ENCODE results near the gene ATXN1. TPM values are rescaled to one million over a fixed set of nuclear protein-coding genes. Genes with fewer than 3 reads are reported as not detected.

ATXN1 gene
- polyA plus RNA-seq, 3 donors: 17.7 to 21.1 (median 20.5) TPM

DNA sequence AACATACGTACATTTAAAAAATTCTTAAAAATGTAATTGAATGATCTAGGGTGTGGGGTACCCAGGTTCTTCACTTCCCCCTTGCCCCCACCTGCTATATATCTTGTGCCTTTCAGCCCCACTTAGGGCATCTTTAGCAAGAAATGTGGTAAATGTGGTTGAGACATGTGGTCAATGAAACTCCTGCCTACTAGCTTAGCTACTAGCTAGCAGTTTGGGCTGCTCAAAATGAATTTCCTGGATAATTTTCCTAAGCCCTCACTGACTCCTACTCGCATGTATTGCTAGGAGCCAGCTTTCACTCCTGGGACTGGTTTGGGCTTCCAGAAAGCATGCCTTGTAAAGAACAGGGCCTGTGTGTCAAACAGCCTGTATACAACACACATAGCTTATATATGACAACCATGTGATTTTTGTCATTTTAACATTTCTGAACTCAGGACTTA, 257.3 kb downstream of the ATXN1 start:
- DNase-seq: no peak

DNA sequence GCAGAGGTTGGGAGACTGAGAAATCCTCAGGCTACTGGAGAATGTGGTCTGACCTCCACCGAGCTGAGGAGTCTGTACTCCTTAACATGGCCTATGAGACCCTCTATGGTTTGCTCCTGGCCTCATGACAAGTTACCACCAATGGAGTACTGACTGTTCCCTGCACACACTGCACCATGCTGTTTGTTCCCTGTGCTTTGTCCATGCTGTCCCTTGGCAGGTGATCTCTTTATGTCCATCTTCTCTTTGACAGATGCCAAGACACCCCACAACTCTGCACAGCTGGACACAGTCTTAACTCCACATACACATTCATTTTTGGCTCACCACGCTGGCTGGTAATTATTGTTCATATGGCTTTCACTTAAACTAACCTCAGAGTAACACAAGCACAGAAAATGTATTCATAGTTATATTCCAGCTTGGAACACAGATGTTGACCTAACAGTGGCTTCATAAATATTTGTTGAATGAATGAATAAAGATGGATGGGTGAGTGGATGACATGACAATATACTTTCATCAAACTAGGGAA, 258.0 kb downstream of the ATXN1 start:
- no peak for DNase-seq

DNA sequence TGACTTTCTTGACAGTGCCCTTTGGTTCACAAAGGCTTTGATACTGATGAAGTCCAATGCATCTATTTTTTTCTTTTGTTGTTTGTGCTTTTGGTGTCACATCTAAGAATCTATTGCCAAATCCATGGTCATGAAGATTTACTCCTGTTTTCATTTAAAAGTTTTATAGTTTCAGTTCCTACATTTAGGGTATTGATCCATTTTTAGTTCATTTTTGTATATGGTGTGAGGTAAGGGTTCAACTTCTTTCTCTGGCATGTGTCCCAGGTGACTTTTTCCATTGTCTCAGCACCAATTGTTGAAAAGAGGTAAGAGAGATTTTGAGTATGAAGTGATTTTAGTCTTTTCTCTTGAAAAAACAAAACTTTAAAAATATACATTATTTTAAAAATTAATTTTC, 262.3 kb downstream of the ATXN1 start:
- DNase-seq: no peak

DNA sequence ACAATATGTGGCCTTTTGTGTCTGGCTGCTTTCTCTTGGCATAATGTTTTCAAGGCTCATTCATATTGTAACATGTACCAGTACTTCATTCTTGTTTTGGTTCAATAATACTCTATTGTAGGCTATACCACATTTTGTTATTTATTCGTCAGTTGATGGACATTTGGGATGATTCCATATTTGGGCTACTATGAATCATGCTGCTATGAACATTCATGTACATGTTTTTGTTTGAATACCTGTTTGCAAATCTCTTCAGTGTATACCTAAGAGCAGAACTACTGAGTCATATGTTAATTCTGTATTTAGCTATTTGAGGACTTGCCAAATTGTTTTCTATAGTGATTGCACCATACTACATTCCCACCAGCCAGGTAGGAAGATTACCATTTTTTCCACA, 263.0 kb downstream of the ATXN1 start:
- no peak for DNase-seq

DNA sequence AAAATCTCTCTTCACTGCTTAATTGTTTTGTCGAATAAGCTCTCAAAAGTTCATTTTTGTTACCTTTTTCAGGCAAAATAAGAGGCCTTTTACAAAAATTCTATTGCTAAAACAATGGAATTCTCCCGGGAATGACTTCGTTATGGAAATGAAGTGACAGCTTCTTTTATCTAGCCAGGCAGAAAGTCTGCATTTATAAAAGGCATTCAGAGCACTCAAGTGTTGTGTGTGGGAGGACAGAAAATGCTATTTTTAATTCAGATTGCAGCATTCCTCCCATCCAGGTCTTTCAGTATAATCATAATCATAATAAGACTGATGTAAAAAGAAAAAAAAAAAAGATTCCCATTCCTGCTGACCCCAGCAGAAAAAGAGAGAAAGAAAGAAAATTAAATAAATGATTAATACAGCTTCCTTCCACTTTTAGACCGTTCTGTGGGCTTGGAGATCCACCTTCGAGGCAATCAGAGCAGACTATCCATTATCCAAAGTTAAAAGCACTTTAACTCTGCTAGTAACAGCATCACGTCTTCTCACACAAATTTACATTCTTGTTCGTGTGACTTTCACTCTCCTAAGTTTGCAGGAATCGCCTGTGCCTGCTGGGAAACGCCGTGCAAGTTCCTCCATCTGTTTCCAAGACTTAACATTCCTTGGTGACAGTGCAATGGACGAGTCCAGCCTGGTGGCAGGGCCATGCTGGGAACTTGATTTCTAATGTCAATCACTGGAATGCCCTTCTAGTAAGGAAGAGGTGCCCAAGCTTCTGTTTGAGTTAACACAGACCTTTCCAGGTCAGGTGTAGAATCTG, 264.1 kb downstream of the ATXN1 start:
- no peak for DNase-seq

DNA sequence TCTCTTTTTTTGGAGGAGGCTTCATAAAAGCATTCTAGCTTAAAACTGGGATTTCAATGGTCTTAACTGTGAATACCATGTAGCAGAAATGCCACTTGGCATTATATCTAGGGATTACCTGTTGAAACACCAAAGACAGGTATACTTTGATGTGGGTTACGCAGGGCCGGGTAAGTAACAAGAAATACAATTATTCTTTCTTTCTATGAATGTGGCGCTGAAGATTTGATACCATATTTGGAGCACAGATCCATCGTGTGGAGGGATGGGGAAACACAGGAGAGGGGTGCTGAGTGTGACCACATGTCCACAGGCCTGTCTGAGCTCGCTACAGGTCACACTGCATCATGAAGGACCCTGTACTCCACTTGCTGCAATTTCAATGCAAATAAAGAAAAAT, 265.1 kb downstream of the ATXN1 start:
- DNase-seq: no peak

DNA sequence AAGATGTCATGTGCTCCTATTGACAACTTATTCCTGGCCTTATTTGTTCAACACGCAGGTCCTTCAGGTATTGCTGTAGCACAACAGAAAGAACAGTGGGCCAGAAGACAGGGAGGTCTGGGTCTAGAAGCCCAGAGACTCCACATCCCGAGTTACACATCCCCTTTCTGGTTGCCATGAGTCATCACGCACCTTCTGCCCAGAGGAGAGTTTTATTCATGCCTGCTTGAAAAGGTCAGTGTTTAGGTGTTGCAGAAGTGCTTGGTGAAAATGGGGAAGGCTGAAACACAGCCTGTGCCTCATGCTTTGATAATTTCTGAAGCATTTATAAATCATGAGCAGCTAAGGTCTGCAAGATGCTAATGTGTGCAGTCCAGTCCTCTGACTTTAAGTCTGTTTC, 266.5 kb downstream of the ATXN1 start:
- no peak for DNase-seq

DNA sequence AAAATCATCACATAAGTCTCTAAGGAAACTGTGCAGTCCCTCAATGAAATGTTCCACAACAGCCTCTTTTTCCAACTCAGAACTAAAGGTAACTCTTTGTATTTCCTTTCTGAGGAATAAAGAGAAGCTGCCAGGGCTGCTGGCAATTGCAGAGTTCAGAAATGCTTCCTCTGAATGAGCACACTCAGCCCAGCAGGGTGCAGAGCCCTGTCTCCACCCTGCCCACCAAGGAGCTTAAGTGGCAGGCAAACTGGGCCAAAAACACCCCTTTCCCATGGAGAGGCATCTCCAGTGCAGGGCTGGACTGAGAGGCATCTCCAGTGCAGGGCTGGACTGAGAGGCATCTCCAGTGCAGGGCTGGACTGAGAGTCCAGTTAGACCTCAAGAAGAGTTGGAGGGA, 267.5 kb downstream of the ATXN1 start:
- DNase-seq: no peak

DNA sequence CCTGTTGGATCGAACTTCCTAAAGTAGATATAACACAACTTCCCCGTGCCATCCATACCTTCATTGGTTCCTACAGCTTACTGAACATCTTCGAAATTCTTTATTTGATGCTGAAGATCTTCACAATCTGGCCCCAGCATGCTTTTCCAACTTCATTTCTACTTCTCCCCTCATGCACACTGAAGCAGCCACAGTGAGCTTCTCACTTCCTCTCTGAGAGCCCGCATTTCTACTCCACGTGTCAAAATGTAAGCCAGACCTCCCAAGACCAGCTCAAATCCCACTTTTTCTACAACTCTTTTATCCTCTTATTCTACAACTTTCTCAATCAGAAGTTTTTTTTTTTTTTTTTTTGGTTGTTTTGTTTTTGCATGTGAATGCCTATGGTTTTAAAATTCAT, 268.1 kb downstream of the ATXN1 start:
- DNase-seq: no peak

DNA sequence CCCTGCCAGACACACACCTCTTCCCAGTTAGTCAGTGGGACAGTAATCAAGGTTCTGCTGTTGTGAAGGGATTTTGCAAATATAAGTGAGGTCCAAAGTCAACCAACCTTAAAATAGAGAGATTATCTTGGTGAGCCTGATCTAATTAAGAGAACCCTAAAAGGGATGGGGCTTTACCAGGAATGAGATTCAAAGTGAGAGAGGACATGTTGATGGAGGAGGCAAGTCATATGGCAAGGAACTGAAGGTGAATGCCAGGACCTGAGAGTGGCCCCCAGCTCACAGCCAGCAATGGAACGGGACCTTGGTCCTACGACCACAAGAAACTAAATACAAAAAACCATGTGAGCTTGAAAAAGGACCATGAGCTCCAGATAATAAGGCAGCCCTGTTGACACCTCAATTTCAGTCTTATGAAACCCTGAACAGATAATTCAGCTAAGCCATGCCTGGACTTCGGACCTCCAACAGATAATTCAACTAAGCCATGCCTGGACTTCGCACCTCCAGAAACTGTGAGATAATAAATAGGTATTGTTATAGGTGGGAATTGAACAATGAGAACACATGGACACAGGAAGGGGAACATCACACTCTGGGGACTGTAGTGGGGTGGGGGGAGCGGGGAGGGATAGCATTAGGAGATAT, 269.5 kb downstream of the ATXN1 start:
- DNase-seq: no peak

DNA sequence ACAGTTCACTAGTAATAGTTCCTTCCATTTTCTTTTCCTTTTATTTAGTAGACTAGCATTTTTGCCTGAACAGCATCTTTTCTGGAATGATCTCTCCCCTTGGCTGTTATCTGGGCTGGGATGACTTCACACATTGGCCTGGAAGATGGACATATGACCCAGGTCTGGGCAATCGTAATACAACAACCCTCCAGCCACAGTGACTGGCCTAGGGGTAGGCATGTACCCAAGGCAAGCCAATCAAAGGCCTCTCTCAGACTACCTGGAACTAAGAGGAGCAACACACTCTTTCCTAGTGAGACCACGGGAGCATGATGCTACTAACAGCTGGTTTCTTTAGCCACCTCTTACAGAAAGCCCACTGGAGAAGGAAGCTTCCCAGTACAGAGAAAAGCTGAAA, 270.6 kb downstream of the ATXN1 start:
- no peak for DNase-seq

DNA sequence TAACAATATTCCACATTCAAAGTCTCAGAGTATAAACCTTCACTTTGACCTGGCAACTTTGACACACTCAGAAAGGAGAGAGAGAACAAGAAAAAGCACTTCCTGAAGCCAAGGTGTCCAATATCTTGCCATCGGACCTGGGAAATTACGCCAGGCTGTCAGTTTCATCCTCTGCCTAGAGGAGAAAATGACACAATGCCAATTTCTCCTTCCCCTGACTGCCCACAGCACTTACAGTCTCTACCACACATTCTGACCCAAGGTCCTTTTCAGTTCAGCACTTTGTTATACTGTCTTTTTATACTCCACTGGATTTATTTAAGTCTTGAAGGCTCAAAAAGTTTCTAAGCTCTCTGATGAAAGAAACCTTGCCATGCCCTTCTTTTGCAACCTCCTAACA, 272.4 kb downstream of the ATXN1 start:
- no peak for DNase-seq

DNA sequence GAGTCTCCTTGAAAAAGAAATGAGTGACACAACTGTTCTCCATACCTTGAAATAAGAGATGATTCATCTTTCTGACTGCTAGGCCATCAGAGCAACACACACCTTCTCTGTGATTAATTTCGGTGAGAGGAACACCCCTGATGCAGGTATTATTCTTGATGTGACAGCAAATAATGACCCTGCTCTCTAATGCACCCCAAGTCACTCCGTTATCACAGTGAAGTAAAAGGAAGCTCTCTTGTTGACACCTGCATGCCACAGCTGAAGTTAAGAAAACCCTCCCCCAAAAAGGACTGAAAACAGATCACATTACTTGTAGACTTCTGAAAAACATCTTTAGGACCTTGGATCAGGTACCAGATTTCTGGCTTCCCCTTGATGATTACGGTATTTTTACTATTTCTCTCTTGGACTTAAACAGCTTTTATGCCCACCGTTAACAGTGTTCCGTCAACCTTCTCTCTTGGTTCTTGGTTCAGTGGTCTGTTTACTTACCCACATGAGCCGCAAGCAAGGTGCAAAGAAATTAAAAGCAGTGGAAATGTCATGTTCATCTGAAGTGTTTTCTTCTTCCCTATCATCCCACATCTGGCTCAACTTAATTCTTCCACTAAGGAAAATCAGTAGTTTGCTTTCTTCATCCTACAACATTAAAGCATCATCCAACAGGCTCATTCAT, 273.1 kb downstream of the ATXN1 start:
- no peak for DNase-seq

DNA sequence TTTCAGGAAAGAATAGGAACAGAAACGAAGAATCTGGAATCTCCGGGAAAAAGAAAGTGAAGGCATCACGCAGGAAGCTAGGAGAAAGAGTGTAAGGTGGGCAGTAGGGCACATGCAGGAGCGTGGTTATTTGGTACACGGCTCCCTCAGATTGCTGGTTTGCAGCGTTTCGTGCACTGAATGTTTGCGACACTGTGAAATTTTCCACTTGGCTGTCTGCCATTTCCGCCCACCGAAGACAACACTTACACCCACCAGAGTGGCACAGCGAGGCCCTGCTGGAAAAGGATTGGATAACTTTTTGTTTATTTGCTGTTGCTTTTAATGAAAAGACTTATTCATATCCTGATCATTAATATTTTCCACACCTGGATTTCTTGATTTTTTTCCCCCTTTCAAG, 274.6 kb downstream of the ATXN1 start:
- DNase-seq: no peak

DNA sequence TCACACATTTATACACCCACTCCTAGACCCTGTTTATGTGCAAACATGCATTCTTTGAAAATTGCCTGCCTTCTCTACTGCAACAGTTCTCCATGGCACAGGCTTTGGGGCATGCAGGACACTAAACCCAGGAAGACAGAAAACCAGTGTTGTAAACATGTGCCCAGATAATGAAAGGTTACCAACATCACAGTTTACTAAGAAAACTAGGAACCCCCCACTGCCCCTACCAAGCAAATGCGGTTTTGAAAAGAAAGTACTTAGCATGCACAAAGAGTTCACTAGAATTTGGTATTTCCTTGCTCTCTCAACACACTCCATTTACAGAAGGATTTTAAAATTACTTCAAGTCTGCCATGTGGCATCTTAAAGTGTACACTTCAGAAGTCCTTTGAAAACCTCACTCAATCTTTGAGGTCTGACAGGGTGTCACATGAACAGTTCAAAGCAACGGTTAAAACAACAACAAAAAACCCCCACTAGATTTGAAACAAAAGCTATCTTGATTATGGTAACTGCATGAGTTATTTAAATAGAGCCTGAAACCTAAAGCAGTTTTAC, 277.9 kb downstream of the ATXN1 start:
- DNase-seq: no peak

DNA sequence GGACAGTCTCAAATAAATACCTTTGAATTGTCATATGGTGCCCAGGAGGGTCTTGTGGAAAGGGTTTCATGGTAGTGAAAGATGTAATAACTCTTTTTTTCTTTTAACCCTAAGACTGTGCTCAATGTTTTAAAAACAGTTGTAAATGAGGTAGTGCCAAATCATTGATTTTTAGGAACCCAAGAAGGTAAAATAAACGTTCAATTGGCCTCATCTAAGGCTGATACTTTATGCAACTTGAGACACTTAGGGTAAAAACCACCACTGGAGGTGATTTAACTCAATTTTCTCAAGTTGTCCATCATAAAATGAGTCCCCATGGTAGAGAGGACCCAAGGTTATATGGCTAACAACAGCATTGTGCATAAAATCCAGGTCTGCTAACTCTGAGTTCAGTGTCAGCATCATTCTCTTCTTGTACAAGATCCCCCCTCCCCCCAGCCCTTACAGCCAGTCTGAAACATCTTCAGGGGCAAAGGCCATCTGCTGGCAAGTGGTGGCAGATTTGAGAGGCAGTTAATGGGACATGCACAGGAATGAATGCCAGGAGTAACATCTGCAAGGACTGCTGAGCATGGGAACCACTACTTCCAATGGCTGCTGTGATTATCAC, 278.5 kb downstream of the ATXN1 start:
- DNase-seq: no peak

DNA sequence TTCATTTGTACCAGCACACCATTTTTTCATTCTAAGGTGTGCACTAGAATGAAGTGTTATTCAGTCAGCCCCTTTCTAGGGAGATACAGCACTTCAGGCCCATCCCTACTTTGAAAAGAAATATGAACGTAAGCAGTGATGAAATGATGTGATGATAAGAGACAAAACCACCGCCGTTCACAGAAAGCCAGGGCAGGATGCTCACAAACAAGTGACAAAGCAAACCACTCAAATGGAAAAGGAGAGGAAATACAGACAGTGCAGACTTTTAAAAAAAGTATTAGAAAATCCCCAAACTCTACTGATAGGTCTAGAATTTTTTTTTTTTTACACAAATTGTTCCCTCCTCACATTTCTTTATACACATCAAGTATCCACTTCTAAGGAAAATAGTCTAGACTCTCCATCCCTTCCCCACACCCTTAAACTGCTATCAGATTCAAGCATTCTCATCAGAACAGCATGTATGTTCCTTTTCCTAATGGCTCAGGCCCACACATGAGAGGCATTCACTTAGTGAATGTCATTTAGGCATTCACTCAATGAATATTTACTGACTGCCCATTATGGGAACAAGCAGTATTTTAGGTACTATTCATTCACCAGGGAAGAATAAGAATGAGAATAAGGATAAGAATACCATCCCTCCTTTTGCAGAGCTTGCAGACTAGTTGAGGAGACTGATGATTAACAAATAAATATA, 279.4 kb downstream of the ATXN1 start:
- no peak for DNase-seq

DNA sequence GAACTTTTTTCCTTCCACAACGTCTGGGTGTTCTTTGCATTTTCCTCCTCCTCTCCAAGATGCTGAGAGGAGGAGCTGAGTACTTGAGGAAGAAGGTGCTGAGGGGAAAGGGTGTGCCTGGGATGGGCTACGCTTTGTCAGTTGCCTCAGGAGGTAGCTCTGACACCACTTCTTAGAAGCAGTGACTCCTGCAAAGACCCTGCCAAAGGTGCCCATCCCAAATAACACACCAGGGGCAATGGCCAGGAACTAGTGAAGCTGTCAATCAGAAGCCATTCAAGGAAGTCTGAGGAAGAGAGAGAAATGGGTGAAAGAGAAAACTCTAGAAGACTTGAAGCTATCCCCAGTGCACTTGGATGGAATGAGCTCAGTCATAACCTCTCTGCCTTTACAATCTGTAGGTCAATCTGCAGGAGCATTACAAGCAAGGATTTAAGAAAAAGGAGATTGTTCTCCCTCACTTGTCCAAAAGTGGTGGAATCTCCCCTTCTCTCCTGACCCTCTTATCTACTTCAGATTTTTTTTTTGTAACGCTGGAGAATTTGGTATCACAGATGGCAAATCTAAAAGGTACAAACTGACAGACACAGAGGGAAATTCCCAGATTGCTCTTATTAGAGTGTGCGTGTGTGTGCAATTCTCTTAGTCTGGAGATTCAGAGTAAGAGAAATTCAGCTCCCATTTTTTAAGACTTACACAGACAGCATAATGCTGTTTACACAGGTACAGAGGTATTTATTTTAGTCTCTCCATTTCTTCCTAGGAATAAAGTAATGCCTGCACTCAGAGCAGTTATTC, 280.3 kb downstream of the ATXN1 start:
- no peak for DNase-seq

DNA sequence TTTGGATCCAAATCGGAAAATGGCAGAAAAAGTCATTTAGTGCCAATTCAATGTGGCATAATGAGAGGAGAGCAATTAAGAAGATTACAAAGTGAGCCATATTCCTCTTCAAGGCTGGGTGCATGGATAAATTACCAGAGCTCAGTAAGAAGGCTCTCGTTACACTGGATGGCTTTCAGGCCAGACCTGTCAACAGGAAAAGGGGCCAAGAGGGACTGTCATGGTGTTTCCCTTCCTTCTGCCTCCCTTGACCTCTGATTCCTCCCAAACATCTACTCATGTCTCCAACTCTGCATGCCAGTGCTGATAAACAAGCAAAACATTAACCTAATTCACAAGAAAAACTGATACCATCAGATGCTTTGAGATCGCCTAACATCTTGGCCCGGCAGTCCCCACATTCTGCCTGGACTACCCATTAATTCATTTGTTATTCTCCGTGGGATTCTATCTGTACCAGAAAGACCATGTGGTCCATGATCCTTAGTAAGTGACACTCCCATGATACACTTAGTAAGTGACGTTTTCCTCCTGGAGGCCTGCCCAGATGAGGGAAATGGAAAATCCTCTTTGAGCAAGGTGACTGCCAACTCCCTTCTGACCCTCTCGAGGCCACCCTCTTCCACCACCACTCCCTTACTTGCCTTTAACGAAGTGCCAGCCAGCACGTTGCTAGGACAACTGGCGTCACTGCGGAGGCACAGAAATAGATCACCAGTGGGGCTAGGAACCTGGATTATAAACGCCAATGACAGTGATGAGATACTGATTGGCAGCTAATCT, 283.7 kb downstream of the ATXN1 start:
- DNase-seq: no peak

DNA sequence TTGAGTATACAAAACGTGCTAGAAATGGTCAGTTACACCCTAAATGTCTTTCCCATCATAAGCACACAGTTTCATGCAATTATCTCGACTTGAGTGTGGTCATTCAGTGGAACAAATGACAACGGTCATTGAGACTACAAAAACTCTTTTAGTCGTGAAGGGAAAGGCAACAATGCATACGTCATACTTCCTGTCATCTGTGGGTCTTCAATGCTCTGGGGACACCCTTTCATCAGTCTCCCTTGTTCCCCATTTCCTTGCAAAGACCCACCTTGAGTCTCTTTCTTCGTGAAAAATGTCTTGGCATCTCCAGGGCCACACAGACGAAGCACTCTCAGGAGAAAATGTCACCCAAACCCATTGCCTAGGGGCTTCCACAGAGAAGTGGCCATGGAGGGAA, 284.4 kb downstream of the ATXN1 start:
- DNase-seq: no peak
